CD4-positive, alpha-beta T cell (primary cell): ENCODE data around the gene LAMA2. TPM values are rescaled to one million over a fixed set of nuclear protein-coding genes. Genes with fewer than 3 reads are reported as not detected.

Experiments
- ATAC-seq: fragments of 200-7000 bp; cut with Tn5 transposase; one replicate; pipeline ENCODE4 v1.10.0; 2022; ENCODE audit warnings: mild to moderate bottlenecking; ENCODE audit not compliant: poor library complexity
- CTCF ChIA-PET: fragments of 350-600 bp; sonication (Branson Sonifier 250); formaldehyde crosslinking; loops from one replicate; lab custom pipeline; 2021; ENCODE audit warnings: antibody characterized with exemption, inconsistent platforms; lab: Charles Lee
- POLR2A ChIA-PET: fragments of 350-600 bp; sonication (Branson Sonifier 250); formaldehyde crosslinking; loops from one replicate; lab custom pipeline; 2021; ENCODE audit warnings: antibody characterized with exemption, inconsistent platforms; lab: Charles Lee
- DNase-seq, 14 experiments: peaks; one replicate each; pipeline ENCODE4 v3.0.0-alpha.2; 2013 to 2020; ENCODE audit warnings: mixed read lengths in 2 of 14
- H3K27ac ChIP-seq, 2 donors: one replicate each; pipeline versions ENCODE4 v1.5.1 to v1.7.0; 2013; ENCODE audit warnings: low read length in 2 of 2, low read depth in 1 of 2, mild to moderate bottlenecking in 1 of 2
- H3K27me3 ChIP-seq, 2 experiments: 1 replicate in 1 of 2; 2 replicates in 1 of 2; pipeline versions ENCODE4 v1.6.1 to v1.7.0; 2013; ENCODE audit warnings: low read length in 2 of 2, control low read depth in 1 of 2, mild to moderate bottlenecking in 1 of 2, moderate library complexity in 1 of 2; ENCODE audit not compliant: insufficient read depth in 2 of 2, control insufficient read depth in 1 of 2
- H3K36me3 ChIP-seq: one replicate; pipeline ENCODE4 v1.6.1; 2013; ENCODE audit warnings: low read length, control low read depth; ENCODE audit not compliant: insufficient read depth
- H3K4me1 ChIP-seq: one replicate; pipeline ENCODE4 v1.6.1; 2013; ENCODE audit warnings: low read length, control low read depth; ENCODE audit not compliant: insufficient read depth
- H3K4me3 ChIP-seq: one replicate; pipeline ENCODE4 v1.5.1; 2013; ENCODE audit warnings: mild to moderate bottlenecking, low read length, moderate library complexity
- H3K9me3 ChIP-seq, 2 experiments: 1 replicate in 1 of 2; 2 replicates in 1 of 2; pipeline versions ENCODE4 v1.6.1 to v1.7.0; 2013; ENCODE audit warnings: low read length in 2 of 2, mild to moderate bottlenecking in 2 of 2, control low read depth in 1 of 2, moderate library complexity in 1 of 2; ENCODE audit not compliant: control insufficient read depth in 1 of 2, insufficient read depth in 1 of 2
- H3K27ac Mint-ChIP-seq: one replicate; pipeline ENCODE4 v1.8.0; 2020; ENCODE audit warnings: mixed read lengths
- H3K27me3 Mint-ChIP-seq: one replicate; pipeline ENCODE4 v1.8.0; 2021; ENCODE audit warnings: mixed read lengths
- H3K36me3 Mint-ChIP-seq: one replicate; pipeline ENCODE4 v1.8.0; 2021; ENCODE audit warnings: low read depth, mixed read lengths
- H3K4me1 Mint-ChIP-seq: one replicate; pipeline ENCODE4 v1.8.0; 2021; ENCODE audit warnings: low read depth, mixed read lengths
- H3K4me3 Mint-ChIP-seq: one replicate; pipeline ENCODE4 v1.8.0; 2020; ENCODE audit warnings: mild to moderate bottlenecking, mixed read lengths
- H3K9me3 Mint-ChIP-seq: one replicate; pipeline ENCODE4 v1.8.0; 2020; ENCODE audit warnings: mixed read lengths
- CTCF ChIP-seq: fragments of 200-600 bp; IDR thresholded peaks from one replicate; pipeline ENCODE4 v1.8.0; 2022; ENCODE audit warnings: antibody characterized with exemption, mild to moderate bottlenecking
- intact Hi-C, 2 experiments: fragments of 100-400 bp; cut with DNase I in 1 of 2; cut with micrococcal nuclease in 1 of 2; formaldehyde crosslinking; loops; one replicate each; pipeline versions ENCODE4 v1.15.1 to v1.9.0; 2023 to 2025; cut with DNase I, micrococcal nuclease
- total RNA-seq, 174 experiments: library from RNA in 2 of 174; stranded (reverse) in 2 of 174; gene quantifications; one replicate each; pipeline ENCODE4 v1.2.3 and lab custom pipeline; 2021 to 2026

LAMA2 gene
- total RNA-seq, 2 experiments from 2014 or later = 0.05 to 0.06 TPM

- intact Hi-C loops = no loop called here
- Histone ChIP-seq H3K27ac (no peak overlapping the region), H3K4me1 (no peaks in the 10 kb centered on the region), H3K27me3 (no peaks in the 10 kb centered on the region), H3K4me3 (no peak overlapping the region), H3K36me3 (no peaks in the 10 kb centered on the region), H3K9me3 (no peaks in the 10 kb centered on the region)
- H3K9me3 Mint-ChIP-seq = no peaks in the 10 kb centered on the region
- ChIA-PET CTCF (no interaction called here), POLR2A (no interaction called here)
- H3K36me3 Mint-ChIP-seq = no peaks in the 10 kb centered on the region
- no peak for TF ChIP-seq CTCF
- DNase-seq = no peak
- no peaks in the 10 kb centered on the region for H3K27me3 Mint-ChIP-seq
- no peak overlapping the region for H3K27ac Mint-ChIP-seq
- H3K4me1 Mint-ChIP-seq = no peaks in the 10 kb centered on the region
- H3K4me3 Mint-ChIP-seq = no peak overlapping the region
- ATAC-seq = no peak
Measured at GRCh38 chr6:129478379-129478778, 595.4 kb downstream of the LAMA2 start.

- ChIA-PET POLR2A (no interaction called here), CTCF (no interaction called here)
- DNase-seq (no peak), ATAC-seq (no peak)
- Histone ChIP-seq H3K27ac (no peak overlapping the region), H3K9me3 (no peaks in the 10 kb centered on the region), H3K27me3 (no peaks in the 10 kb centered on the region), H3K36me3 (no peaks in the 10 kb centered on the region), H3K4me3 (no peak overlapping the region), H3K4me1 (no peaks in the 10 kb centered on the region)
- Mint-ChIP-seq H3K27ac (no peak overlapping the region), H3K4me1 (no peaks in the 10 kb centered on the region), H3K36me3 (no peaks in the 10 kb centered on the region), H3K4me3 (no peak overlapping the region), H3K27me3 (no peaks in the 10 kb centered on the region), H3K9me3 (no peaks in the 10 kb centered on the region)
- intact Hi-C loops = no loop called here
- TF ChIP-seq CTCF = no peak
Measured at GRCh38 chr6:129481706-129482105, 598.8 kb downstream of the LAMA2 start.

- intact Hi-C loops = loop anchor here in 1 of 2 experiments (1.0 kb wide), 1 partner anchor 13 kb away; no protein-coding TSS in a partner anchor
- CTCF ChIA-PET = no interaction called here
- no peak overlapping the region for H3K4me3 ChIP-seq
- H3K27ac ChIP-seq = no peak overlapping the region
- Mint-ChIP-seq H3K4me3 (no peak overlapping the region), H3K36me3 (no peaks in the 10 kb centered on the region), H3K4me1 (peaks cover 24% of the 10 kb centered on the region), H3K27me3 (no peaks in the 10 kb centered on the region), H3K9me3 (no peaks in the 10 kb centered on the region), H3K27ac (no peak overlapping the region)
- no peak for DNase-seq
- TF ChIP-seq CTCF = no peak
- no peaks in the 10 kb centered on the region for H3K27me3 ChIP-seq
- no peak for ATAC-seq
- POLR2A ChIA-PET = no interaction called here
- no peaks in the 10 kb centered on the region for H3K9me3 ChIP-seq
- no peaks in the 10 kb centered on the region for H3K36me3 ChIP-seq
- H3K4me1 ChIP-seq = peaks cover 9% of the 10 kb centered on the region
Measured at GRCh38 chr6:129485746-129486145, 602.8 kb downstream of the LAMA2 start.
